ENCODE results near the gene RNF224.
A peak's percentile ranks its signal among the peaks of the same experiment; 100 is the strongest.
"Not testable (repeated sequence)": the region's sequence is repeated elsewhere in the genome, so short reads cannot be mapped to it uniquely, and the experiment has no call there.

RNF224 gene

DNA sequence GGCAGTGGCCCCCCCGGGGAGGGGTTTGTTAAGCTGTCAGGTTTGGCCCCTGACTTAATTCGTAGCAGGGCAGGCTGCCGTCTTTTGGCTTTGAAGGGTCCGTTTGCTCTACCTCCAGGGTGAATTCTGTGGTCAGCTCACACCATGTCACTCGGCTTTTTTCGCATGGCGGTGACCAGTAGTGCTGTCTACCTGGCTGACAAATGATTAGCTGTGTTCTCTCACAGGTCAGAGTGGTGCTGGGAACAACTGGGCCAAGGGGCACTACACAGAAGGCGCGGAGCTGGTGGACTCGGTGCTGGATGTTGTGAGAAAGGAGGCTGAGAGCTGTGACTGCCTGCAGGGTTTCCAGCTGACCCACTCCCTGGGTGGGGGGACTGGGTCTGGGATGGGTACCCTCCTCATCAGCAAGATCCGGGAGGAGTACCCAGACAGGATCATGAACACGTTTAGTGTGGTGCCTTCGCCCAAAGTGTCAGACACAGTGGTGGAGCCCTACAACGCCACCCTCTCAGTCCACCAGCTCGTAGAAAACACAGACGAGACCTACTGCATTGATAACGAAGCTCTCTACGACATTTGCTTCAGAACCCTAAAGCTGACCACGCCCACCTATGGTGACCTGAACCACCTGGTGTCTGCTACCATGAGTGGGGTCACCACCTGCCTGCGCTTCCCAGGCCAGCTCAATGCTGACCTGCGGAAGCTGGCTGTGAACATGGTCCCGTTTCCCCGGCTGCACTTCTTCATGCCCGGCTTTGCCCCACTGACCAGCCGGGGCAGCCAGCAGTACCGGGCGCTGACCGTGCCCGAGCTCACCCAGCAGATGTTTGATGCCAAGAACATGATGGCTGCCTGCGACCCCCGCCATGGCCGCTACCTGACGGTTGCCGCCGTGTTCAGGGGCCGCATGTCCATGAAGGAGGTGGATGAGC lies 15.2 kb downstream of the RNF224 start:
- no peak overlapping the region for H3K27ac ChIP-seq

DNA sequence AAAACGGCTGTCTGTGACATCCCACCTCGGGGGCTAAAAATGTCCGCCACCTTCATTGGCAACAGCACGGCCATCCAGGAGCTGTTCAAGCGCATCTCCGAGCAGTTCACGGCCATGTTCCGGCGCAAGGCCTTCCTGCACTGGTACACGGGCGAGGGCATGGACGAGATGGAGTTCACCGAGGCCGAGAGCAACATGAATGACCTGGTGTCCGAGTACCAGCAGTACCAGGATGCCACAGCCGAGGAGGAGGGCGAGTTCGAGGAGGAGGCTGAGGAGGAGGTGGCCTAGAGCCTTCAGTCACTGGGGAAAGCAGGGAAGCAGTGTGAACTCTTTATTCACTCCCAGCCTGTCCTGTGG lies 15.9 kb downstream of the RNF224 start:
- H3K4me3 ChIP-seq; DNase-seq (ENCODE audit: low read depth, low spot score); H3K9me3 ChIP-seq (ENCODE audit: low read depth, low read length); H3K9ac ChIP-seq (ENCODE audit: insufficient read length); H3K27ac ChIP-seq: not testable (repeated sequence)
- peaks cover 21% of the 10 kb centered on the region for H3K36me3 ChIP-seq (ENCODE audit: insufficient read depth, low read length)

More for the DNA sequence above, 15.2 kb downstream of the RNF224 start:
- peak overlapping the region; percentile 90 for H3K4me3 ChIP-seq
- no peak; the same call in 1 of the 2 replicates for TF ChIP-seq POLR2AphosphoS5 (IDR thresholded peaks at IDR 0.05; ENCODE audit: borderline replicate concordance, low read depth, low read length)
- TF ChIP-seq FOXP2 (optimal IDR thresholded peaks at IDR 0.05; ENCODE audit: control extremely low read depth, extremely low read length, insufficient read depth) = no peak
- no peak for TF ChIP-seq EZH2 (IDR thresholded peaks at IDR 0.05)
- DNase-seq (ENCODE audit: low read depth, low spot score) = no peak
- H3K9me3 ChIP-seq (ENCODE audit: low read depth, low read length) = no peaks in the 10 kb centered on the region
- peak overlapping the region; percentile 91 for H3K9ac ChIP-seq (ENCODE audit: insufficient read length)
- H3K36me3 ChIP-seq (ENCODE audit: insufficient read depth, low read length) = peaks cover 21% of the 10 kb centered on the region

DNA sequence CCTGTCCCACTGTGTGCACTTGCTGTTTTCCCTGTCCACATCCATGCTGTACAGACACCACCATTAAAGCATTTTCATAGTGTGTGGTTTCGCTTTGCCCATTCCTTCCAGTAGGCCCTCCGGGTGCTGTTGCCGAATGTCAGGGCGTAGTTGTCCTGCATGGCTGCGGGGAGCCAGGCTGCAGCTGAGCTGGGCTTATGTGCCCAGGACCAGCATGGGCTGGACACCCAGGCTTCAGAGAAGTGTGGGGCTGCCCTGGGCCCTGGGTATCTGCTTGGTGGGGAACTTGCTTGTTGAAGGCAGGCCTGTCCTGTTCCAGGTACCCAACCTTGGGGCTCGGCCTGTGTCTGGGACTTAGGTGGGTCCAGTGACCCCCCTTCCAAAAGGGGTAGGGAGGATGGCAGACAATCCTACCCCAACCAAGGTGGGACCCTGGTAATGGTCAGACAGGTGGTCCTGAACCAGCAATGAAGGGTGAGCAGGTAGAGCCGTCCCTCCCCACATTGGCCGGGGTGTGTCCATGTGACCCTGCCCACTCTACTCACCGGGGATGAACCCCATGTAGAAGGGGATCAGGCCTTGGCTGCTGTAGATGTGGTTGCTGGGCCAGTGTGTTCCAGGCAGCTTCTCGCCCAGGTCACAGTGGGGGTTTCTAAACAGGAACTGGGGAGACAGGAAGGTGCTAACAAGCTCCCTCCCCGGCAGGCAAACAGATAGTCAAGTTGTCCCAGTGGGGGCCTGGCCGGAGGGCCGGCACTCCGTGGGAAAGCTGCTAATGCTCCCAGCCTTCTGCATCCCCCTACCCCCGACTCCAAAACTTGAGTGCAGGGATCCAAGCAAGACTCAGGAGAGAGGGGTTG lies 16.6 kb downstream of the RNF224 start:
- Histone ChIP-seq H3K9me3 (ENCODE audit: low read depth, low read length) (no peaks in the 10 kb centered on the region), H3K9ac (ENCODE audit: insufficient read length) (no peak overlapping the region), H3K4me3 (no peak overlapping the region), H3K27ac (no peak overlapping the region), H3K36me3 (ENCODE audit: insufficient read depth, low read length) (peaks cover 21% of the 10 kb centered on the region)
- no peak for TF ChIP-seq EZH2 (IDR thresholded peaks at IDR 0.05)
- TF ChIP-seq POLR2AphosphoS5 (IDR thresholded peaks at IDR 0.05; ENCODE audit: borderline replicate concordance, low read depth, low read length) = no peak; the same call in 1 of the 2 replicates
- TF ChIP-seq FOXP2 (optimal IDR thresholded peaks at IDR 0.05; ENCODE audit: control extremely low read depth, extremely low read length, insufficient read depth) = no peak
- DNase-seq (ENCODE audit: low read depth, low spot score) = no peak

DNA sequence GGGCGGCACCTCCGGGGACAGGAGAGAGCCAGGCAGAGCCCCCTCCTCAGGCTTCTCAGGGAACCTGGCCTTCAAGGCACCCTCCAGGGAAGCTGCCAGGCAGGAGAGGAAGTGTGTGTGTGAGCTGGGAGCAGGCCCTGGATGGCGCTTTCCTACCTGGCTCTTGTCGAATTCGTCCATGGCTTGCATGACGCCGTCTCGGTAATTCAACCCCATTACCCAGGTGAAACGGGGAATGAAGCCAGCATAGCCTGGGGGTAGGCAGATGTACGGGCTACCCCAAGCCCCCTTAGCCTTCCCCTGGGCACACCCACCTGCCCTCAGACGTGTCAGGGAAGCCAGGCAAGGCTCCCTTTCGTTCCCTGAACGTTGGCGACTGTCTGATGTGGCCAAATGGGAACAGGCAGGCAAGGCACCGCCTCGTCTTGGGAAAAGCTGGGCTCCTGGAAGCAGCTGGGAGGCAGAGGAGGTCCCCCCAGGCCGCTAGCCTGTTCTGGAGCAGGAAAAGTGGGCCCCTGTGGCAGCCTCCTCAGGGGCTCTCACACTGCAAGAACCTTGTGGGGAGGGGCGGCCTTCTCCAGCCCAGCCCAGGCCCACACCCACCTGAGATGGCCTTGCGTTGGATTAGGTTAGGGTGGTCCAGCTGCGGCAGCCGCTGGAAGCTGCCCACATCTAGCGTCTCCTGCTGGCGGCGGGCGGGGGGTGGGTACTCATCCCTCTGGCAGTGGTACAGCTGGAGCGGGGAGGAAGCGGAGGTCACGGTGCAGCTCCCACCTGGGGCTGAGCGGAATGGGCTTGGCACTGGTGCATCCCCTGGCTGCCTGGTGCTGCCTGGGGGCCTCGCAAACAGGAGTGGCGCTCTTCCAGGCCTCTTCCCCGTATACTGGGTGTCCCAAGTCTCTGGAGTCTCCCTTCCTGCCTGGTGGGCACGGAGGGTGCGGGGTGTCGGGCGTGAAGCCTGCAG lies 17.5 kb downstream of the RNF224 start:
- peaks cover 21% of the 10 kb centered on the region for H3K36me3 ChIP-seq (ENCODE audit: insufficient read depth, low read length)
- no peak overlapping the region for H3K27ac ChIP-seq
- no peak for TF ChIP-seq EZH2 (IDR thresholded peaks at IDR 0.05)
- TF ChIP-seq FOXP2 (optimal IDR thresholded peaks at IDR 0.05; ENCODE audit: control extremely low read depth, extremely low read length, insufficient read depth) = no peak
- no peak for TF ChIP-seq POLR2AphosphoS5 (IDR thresholded peaks at IDR 0.05; ENCODE audit: borderline replicate concordance, low read depth, low read length)
- H3K4me3 ChIP-seq = no peak overlapping the region
- no peak for DNase-seq (ENCODE audit: low read depth, low spot score)
- no peak overlapping the region for H3K9ac ChIP-seq (ENCODE audit: insufficient read length)
- no peaks in the 10 kb centered on the region for H3K9me3 ChIP-seq (ENCODE audit: low read depth, low read length)

GRCh38 chr9:137245450-137246421 lies 18.4 kb downstream of the RNF224 start:
- Histone ChIP-seq H3K9ac (ENCODE audit: insufficient read length) (no peak overlapping the region), H3K27ac (no peak overlapping the region), H3K36me3 (ENCODE audit: insufficient read depth, low read length) (peaks cover 21% of the 10 kb centered on the region), H3K9me3 (ENCODE audit: low read depth, low read length) (no peaks in the 10 kb centered on the region), H3K4me3 (no peak overlapping the region)
- TF ChIP-seq FOXP2 (optimal IDR thresholded peaks at IDR 0.05; ENCODE audit: control extremely low read depth, extremely low read length, insufficient read depth) (no peak), POLR2AphosphoS5 (IDR thresholded peaks at IDR 0.05; ENCODE audit: borderline replicate concordance, low read depth, low read length) (no peak), EZH2 (IDR thresholded peaks at IDR 0.05) (no peak)
- no peak for DNase-seq (ENCODE audit: low read depth, low spot score)

DNA sequence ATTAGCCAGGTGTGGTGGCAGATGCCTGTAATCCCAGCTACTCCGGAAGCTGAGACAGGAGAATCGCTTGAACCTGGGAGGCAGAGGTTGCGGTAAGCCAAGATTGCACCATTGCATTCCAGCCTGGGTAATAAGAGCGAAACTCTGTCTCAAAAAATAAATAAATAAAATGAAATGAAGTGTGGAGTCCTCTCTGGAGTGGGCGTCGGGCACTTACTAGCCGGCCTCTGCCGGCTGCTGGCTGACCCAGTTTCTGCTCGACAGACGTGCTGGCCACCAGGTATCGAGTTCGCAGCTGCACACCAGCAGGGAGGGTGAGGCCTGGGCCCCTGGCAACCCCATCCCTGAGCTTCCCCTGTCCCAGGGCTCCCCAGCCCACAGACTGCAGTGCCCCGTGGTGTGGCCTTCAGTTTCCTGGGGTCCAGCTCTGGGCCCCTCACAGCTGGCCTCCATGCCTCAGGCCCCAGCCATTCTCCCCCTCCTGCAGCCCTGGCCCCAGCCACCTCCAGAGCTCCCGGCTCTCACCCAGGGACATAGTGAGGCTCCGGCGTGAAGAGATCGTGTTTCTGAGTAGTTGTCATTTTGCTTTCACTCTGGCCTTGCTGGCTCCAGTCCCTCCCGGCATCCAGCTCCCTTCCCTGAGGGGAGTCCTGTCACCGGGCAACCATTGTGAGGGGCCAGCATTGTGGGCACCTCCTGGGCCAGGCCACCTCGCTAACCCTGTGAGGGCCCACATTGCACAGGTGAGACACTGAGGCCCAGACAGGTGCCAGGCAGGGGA lies 20.0 kb downstream of the RNF224 start:
- no peak overlapping the region for H3K27ac ChIP-seq
- H3K9me3 ChIP-seq (ENCODE audit: low read depth, low read length) = no peaks in the 10 kb centered on the region
- no peak overlapping the region for H3K4me3 ChIP-seq
- peaks cover 14% of the 10 kb centered on the region for H3K36me3 ChIP-seq (ENCODE audit: insufficient read depth, low read length)
- no peak overlapping the region for H3K9ac ChIP-seq (ENCODE audit: insufficient read length)
- DNase-seq (ENCODE audit: low read depth, low spot score) = no peak
- TF ChIP-seq POLR2AphosphoS5 (IDR thresholded peaks at IDR 0.05; ENCODE audit: borderline replicate concordance, low read depth, low read length) (no peak), EZH2 (IDR thresholded peaks at IDR 0.05) (no peak), FOXP2 (optimal IDR thresholded peaks at IDR 0.05; ENCODE audit: control extremely low read depth, extremely low read length, insufficient read depth) (no peak)

GRCh38 chr9:137247916-137248175 lies 20.5 kb downstream of the RNF224 start:
- Histone ChIP-seq H3K36me3 (ENCODE audit: insufficient read depth, low read length) (peaks cover 9% of the 10 kb centered on the region), H3K27ac (no peak overlapping the region)

More at GRCh38 chr9:137247916-137248175, 20.5 kb downstream of the RNF224 start:
- Histone ChIP-seq H3K4me3 (no peak overlapping the region), H3K9ac (ENCODE audit: insufficient read length) (no peak overlapping the region), H3K9me3 (ENCODE audit: low read depth, low read length) (no peaks in the 10 kb centered on the region)
- TF ChIP-seq FOXP2 (optimal IDR thresholded peaks at IDR 0.05; ENCODE audit: control extremely low read depth, extremely low read length, insufficient read depth) (no peak), POLR2AphosphoS5 (IDR thresholded peaks at IDR 0.05; ENCODE audit: borderline replicate concordance, low read depth, low read length) (no peak)
- DNase-seq (ENCODE audit: low read depth, low spot score) = no peak

Data from SK-N-MC (cell line).